ENCODE measurements around the gene GLRX.

- TF ChIP-seq, protein P1, sequence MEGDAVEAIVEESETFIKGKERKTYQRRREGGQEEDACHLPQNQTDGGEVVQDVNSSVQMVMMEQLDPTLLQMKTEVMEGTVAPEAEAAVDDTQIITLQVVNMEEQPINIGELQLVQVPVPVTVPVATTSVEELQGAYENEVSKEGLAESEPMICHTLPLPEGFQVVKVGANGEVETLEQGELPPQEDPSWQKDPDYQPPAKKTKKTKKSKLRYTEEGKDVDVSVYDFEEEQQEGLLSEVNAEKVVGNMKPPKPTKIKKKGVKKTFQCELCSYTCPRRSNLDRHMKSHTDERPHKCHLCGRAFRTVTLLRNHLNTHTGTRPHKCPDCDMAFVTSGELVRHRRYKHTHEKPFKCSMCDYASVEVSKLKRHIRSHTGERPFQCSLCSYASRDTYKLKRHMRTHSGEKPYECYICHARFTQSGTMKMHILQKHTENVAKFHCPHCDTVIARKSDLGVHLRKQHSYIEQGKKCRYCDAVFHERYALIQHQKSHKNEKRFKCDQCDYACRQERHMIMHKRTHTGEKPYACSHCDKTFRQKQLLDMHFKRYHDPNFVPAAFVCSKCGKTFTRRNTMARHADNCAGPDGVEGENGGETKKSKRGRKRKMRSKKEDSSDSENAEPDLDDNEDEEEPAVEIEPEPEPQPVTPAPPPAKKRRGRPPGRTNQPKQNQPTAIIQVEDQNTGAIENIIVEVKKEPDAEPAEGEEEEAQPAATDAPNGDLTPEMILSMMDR (conservative IDR thresholded peaks at IDR 0.05 in 1 of 2, IDR thresholded peaks at IDR 0.05 in 1 of 2; ENCODE audit: extremely low read depth in 1 of 2, insufficient read depth in 1 of 2, low read depth in 1 of 2, low read length in 2 of 2): no peak
- no peak for TF ChIP-seq EZH2 (IDR thresholded peaks at IDR 0.05; ENCODE audit: borderline replicate concordance, low read length)
Measured at GRCh38 chr5:95816776-95817175, 5.8 kb downstream of the GLRX start.
